HG03025 (cell line): ENCODE data around the gene PDE8B.
"Not testable (repeated sequence)": the region's sequence is repeated elsewhere in the genome, so short reads cannot be mapped to it uniquely, and the experiment has no call there.

Experiments used
- ATAC-seq: cut with Tn5 transposase; IDR thresholded peaks from one replicate; pipeline ENCODE4 v1.9.1; 2021; ENCODE audit warnings: mild to moderate bottlenecking, moderate library complexity; ENCODE audit not compliant: unreplicated experiment, low FRiP score

PDE8B gene

DNA sequence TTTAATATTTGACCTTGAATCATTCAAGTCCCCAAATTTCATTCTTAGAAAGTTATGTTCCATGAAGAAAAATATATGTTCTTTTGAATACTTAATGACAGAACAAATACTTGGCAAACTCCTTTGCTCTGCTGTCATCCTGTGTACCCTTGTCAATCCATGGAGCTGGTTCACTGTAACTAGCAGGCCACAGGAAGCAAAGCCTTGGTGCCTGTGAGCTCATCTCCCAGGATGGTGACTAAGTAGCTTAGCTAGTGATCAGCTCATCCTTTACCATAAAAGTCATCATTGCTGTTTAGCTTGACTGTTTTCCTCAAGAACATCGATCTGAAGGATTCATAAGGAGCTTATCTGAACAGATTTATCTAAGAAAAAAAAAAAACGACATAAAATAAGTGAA is 216.2 kb downstream of the PDE8B start:
- ATAC-seq = no peak

DNA sequence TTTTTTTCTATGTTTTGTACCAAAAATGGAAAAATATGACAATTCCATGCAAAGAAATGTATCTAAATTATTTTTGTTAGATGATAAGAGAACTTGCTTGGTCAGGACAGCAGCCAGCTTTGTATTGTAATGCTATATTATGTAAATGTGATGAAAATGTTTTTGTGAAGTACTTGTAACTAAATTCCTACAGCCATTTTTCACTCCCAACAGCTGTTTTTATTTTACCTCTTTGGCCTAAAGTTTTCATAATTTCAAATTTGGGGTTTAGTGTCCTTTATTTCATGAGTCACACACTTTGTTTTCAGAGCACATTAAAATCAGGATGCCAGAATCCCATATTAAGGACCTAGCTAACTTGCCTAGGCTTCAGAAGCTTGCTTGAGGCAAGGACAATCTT is 217.5 kb downstream of the PDE8B start:
- ATAC-seq = no peak

GRCh38 chr5:77428526-77428925 is 218.0 kb downstream of the PDE8B start:
- ATAC-seq = no peak

GRCh38 chr5:77430726-77431125 is 220.2 kb downstream of the PDE8B start:
- no peak for ATAC-seq

DNA sequence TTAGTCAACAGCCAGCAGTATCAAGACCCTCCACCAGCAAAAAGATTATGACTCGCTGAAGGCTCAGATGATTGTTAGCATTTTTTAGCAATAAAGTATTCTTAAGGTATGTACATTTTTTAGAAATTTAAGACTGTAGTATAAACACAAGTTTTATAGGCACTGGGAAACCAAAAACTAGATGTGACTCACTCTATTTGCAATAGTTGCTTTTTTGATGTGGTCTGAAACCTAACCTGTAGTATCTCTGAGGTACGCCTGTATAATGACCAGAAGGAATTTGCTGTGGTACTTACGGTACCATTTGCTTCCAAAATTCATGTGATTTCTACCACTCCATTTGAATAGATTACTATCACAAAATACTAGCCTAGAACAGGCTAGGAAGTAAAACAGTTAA is 220.8 kb downstream of the PDE8B start:
- no peak for ATAC-seq

- no peak for ATAC-seq
These were observed 221.2 kb downstream of the PDE8B start for GRCh38 chr5:77431719-77432118.

- ATAC-seq = no peak
These were observed 226.7 kb downstream of the PDE8B start for GRCh38 chr5:77437194-77437593.

GRCh38 chr5:77438071-77438470 is 227.6 kb downstream of the PDE8B start:
- no peak for ATAC-seq

- no peak for ATAC-seq
These were observed 233.2 kb downstream of the PDE8B start for GRCh38 chr5:77443670-77444069.

DNA sequence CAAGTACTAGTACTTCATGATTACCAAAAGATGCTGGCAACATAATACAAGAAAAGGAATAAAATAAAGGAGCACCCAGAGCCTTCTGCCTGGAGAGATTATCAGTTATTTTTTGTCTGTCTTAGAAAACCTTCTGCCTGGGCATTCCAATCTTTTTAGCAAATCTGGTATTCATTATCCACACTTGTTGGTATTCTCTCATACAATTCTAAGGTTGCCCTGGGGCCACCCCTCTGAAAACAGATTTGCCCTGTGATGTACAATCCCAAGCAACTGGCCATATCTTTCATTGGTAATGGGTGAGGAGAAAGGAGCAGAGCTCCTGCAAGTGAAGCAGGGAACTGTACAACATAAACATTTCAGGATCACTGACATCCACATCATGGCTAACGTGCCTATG is 233.9 kb downstream of the PDE8B start:
- ATAC-seq = no peak

GRCh38 chr5:77448831-77449230 is 238.4 kb downstream of the PDE8B start:
- no peak for ATAC-seq

DNA sequence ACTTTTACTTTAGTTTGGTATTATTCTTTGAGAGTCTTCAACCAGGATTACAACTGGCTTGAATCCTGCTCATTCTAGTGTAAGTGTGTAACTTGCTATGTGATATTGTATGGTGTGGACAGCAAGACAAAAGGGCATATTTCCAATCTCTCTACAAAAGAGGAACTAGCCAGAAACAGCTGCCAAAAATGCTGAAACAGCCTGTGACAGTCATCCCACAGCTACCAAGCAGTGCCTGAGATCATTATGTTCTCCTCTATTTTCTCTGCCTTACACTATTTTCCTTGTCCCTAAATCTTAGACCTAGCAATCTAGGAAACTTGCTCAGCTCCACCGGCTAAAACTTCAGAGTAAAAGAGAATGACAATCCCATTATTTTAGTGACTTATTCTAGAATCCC is 238.8 kb downstream of the PDE8B start:
- ATAC-seq = no peak

DNA sequence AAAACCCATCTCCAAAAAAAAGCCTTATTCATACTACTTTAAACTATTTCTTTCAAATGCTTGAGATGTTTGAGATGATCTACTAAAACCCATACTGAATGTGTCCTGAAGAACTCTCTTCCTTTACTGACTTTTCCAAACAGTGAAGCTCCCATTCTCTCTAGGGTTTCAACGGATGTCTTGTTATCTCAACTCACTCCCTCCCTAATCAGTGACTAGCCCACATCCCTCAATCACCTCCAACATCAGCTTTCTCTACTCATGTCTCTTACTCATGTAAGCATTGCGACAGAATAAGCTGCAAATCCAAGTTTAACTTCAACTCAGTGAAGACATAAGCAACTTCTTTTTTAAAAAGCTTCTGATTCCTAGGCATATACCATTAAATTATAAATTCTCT is 239.5 kb downstream of the PDE8B start:
- no peak for ATAC-seq

DNA sequence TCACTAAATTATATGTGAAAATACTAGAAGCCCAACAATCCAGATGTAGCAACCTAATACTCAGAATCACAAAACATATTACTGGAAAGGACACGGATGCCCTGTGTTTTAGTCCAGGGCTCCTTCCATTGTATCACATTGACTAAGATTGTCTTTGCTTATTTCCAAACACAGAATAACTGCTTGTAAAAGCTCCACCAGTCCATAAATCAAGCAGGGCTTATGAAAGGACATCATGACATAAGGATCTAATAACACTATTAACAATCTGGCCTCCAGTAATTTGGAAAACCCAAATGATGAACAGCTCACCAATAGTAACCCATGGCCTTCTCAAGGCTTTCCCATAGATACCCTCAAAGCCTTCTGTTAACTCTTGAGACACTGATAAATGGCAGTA is 241.9 kb downstream of the PDE8B start:
- no peak for ATAC-seq

GRCh38 chr5:77454123-77454522 is 243.6 kb downstream of the PDE8B start:
- no peak for ATAC-seq

DNA sequence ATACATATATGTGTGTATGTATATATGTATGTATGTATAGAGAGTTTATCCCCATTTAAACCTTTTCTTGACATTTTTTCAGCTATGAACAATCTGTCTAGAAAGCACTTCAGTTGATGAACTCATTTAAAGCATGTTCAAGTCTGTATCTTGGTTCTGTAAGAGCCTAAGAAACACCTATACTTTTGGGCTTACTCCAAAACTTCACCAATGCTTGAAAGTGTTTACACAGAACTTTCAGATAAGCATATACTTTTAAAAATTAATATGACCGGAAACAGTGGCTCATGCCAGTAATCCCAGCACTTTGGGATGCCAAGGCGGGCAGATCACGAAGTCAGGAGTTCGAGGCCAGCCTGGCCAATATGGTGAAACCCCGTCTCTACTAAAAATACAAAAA is 250.8 kb downstream of the PDE8B start:
- no peak for ATAC-seq

DNA sequence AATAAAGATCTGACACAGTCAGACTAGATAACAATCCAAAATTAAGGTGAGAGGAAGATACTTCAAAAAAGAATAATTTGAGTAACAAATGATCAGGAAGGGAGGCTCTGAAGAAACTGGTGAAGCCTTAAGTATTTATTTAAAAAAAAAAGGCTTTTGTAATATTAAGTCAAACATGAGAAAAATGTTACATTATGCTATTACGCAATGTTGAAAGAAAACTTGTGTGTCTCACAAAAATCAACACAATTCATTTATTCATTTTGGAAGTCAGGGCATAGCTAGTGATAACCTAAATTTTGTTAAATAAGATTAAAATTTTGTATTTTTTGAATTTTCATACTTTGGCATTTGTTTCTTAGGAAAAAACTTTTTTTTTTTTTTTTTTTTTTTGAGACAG is 253.4 kb downstream of the PDE8B start:
- ATAC-seq = no peak

GRCh38 chr5:77468875-77469274 is 258.4 kb downstream of the PDE8B start:
- ATAC-seq = not testable (repeated sequence)

DNA sequence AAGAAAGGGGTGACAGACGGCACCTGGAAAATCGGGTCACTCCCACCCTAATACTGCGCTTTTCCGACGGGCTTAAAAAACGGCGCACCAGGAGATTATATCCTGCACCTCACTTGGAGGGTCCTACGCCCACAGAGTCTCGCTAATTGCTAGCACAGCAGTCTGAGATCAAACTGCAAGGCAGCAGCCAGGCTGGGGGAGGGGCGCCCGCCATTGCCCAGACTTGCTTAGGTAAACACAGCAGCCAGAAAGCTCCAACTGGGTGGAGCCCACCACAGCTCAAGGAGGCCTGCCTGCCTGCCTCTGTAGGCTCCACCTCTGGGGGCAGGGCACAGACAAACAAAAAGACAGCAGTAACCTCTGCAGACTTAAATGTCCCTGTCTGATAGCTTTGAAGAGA is 264.6 kb downstream of the PDE8B start:
- not testable (repeated sequence) for ATAC-seq
